HG03135 (cell line): ENCODE data around the gene CACNA1D.
"Not testable (repeated sequence)": the region's sequence is repeated elsewhere in the genome, so short reads cannot be mapped to it uniquely, and the experiment has no call there.

ENCODE experiments used
- ATAC-seq: cut with Tn5 transposase; IDR thresholded peaks from one replicate; pipeline ENCODE4 v1.9.1; 2021; ENCODE audit warnings: mild to moderate bottlenecking, moderate library complexity; ENCODE audit not compliant: unreplicated experiment

CACNA1D gene

DNA sequence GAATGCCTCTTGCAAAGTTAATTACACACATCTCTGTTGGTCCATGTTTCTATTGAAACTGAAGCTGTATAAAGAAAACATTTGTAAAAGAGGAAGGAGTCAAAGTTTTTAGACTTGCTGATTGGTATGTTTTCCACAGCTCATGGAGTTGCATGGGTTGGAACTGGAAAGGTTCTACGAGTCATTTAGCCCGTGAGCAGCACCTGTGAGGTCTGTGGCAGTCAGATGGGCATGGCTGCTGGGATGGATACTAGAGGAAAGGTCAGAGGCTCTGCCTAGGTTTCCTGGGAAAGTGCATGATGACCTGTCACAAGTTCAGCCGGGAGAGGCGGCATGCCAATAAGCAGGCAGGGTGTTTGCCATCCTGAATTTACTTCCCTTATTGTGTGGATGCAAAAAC, 155.4 kb downstream of the CACNA1D start:
- ATAC-seq = no peak

DNA sequence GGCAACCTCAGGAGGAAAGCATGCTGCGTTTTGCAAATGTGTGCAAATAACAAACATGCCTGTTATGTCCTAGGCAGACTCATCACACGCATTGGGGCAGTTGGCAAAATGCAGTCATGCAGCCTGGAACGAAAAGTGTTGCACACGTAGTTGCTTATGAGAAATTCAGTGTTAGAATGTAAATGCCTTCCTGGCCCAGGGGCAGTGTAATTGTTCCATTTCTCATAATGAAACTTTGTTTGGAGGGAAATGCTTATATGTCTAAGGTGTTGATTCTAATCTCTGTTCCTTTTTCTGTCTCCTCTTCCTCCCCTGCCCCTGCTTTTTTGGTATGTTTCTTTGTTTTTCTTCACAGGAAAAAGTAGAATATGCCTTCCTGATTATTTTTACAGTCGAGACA, 156.0 kb downstream of the CACNA1D start:
- ATAC-seq = peak; percentile 59

DNA sequence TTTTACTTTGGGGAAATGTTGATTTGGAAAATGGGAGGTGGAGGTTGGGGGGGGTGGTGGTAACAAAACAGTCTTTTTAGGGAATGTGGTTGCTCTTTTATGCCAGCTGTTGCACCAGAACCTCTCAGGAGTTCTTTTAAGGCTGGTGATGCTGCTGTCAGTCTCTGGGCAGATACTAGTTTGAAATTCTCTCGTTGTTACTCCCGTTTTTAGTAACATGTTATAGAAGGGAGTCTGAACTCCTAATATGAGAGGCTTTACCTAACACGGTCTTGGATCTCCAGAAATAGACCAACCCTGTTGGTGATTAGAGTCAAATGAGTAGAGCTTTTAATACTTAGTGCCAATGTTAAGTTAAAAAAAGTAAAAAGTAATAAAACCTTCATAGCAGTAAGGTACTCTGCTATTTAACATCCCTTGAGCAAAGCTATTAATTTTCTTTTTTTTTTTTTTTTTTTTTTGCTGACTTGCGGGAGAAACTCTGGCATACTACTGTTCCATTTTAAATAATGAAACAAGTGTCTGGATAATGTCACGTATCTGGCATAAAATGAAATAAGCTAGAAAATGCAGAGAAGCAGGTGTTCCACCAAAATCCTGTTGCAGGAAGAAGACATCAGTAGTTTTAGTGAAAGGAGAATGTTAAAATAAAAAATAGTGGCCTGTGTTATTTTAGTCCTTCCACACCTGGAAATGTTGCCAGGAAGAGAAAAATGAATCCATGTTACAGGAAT, 156.7 kb downstream of the CACNA1D start:
- ATAC-seq = no peak

DNA sequence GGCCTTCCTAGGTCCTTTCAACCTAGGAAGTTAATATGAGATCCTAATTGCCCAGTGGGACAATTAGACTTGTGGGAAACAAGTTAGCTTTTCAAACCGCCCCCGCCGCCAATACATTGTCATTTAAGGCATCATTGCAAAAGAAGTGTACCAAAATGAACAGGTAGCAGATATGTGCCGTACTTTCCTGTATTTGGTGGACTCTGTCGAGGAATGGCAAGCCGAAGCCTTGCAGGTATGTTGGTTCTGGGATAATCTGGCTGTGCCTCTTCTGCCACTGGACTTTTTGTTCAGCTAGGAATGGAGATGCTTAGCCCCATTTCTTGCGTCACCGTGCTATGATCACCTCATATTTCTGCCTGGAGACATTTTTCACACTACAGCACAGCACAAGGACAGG, 157.5 kb downstream of the CACNA1D start:
- no peak for ATAC-seq

DNA sequence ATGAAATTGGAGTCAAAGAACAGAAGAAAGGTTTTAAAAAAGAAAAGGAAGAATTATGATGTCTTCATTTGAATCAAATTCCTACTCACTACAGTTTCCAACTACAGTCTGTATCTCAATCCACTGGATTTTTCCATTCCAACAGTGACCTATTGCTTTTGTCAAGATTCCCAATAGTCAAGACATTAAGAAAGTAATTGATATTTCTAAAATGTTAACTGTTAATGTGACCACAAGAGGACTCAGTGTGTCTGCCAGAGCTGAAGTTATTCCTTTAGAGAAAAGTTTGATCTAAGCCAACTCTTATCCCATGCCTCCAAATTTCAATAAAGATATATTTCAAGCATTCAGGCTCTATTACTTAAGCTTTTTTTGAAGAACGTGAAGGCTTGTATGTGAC, 163.2 kb downstream of the CACNA1D start:
- no peak for ATAC-seq

DNA sequence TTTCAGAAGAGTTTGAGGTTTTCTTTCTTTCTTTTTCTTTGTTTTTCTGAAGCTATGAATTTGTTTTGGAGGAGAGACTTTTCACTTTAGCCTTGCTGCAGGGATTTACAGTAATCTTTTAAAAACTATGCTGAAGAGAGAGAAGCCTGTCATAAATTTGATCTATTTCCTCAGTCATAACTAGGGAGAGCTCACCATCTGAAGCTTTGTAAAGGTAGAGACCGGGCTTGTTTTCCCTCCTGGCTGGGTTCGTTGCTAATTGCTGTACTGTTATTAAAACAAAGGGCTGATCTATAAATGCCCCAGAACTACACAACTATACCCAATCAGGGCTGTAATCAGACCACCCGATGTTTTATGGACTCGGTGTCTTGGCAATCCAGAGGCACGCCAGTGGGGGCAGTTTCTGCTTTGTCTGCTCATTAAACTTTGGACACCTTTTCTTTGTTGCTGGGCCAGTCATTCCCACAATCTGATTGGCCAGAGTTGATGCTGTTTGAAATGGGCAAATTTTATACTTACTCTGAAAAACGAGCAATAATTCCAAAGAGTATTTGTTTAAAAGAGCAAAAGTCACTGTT, 164.3 kb downstream of the CACNA1D start:
- no peak for ATAC-seq

DNA sequence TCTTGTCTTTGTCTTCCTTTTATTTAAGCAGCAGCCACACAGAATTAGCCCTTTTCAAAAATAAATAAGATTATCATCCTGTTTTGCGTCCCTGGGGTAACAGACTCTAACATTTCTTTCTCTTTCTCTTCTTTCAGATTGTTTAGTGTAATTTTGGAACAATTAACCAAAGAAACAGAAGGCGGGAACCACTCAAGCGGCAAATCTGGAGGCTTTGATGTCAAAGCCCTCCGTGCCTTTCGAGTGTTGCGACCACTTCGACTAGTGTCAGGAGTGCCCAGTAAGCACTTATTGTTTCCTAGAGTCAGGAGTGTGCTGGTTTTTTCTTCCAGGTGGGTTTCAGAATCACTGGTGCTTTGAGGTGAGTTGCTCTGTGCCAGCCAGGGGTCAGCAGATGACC, 165.6 kb downstream of the CACNA1D start:
- no peak for ATAC-seq

DNA sequence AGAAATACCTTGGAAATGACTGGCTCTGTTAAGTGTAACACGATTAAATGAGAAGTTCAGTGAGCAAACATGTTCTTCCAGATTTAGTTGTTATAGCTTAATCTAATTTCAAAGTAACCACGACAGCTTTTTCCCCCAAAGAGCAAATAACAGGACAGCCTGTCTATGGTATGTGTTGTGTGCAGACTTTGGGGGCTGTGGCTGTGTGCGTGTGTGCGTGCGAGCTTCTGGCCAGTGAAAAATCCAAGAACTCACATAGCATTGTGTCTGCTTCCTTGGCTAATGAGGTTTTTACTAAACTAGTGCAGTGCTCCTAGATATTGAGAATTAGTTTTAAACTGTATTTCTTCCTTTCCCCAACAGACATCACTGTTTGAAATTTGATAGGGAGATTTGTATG, 167.1 kb downstream of the CACNA1D start:
- no peak for ATAC-seq

DNA sequence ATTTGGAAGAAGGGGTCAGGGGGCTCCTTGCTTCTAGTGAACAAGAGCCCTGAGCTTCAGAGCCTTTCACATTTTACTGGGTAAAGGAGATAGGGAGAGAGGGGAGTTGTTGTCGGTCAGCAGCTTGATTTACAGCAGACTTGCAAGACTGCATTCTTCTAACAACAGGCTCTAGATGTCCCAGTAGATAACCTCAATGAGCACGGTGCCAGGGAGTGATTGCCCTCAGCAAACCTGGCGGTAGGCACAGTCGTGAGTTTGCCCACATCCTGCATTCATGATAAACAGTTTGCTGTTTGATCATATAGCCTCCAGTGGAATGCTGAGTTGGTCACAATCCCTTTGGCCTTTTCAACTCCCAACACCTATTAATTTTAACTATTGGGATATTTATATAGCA, 170.4 kb downstream of the CACNA1D start:
- not testable (repeated sequence) for ATAC-seq

DNA sequence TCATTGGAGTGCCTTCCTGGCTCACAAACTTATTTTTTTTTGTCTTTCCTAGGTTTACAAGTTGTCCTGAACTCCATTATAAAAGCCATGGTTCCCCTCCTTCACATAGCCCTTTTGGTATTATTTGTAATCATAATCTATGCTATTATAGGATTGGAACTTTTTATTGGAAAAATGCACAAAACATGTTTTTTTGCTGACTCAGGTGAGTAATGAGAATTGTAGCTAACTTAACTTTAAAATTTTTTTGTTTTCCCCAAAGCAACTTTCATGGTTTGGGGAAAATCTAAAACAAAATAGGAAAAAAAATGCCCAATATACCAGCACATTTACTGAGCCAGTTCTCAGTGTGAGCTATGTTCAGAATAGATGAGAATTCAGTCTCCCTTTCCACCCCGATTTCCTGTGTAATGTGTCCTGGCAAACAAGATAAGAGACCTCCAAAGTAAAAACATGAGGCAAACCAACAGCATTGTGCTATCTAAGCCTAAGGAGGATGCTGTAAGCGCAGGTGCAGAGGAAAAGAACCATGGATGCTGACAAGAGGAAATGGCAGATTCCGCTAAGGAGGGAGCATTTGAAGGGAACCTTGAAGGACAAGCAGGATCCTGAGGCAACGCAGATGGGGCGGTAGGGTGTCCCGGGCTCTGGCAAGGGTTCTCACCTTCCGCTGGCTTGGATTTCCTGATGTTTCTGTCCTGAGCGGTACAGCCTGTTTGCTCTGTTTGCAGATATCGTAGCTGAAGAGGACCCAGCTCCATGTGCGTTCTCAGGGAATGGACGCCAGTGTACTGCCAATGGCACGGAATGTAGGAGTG, 171.4 kb downstream of the CACNA1D start:
- no peak for ATAC-seq

DNA sequence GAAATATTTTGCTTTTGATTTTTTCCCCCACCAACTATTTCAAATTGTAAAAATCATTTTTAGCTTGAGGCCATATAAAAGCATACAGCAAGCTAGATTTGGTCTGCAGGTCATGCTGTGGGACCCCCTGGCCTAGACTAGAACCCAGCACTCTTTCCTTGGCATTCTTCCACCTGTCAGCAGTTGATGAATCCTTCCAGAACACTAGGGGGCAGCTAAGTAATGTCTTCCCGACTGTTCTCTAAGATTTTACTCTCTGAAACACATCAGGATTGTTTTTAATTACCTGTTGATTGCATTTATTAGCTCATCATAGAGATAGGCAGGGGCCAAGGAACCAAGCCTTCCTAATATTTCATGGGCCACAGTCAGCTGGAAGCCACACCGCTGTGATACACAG, 174.5 kb downstream of the CACNA1D start:
- ATAC-seq = no peak

DNA sequence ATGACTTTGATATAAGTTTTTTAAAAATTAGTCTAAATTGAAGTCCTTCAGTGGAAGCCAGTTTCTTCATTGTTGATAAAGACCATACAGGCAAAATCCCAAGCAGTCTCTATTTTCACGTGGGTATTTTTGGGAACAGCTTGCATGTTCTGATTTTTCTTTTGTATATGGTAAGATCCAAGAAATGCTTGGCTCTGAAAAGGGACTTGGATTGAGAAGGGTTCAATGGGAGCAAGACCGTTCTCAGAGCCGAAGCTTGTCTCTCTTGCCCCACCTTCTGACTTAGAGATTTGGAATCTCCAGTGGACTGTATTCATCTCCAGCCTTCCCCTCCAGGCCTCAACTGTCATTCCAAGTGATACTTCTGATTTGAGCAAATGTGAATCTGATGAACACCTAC, 176.3 kb downstream of the CACNA1D start:
- no peak for ATAC-seq

DNA sequence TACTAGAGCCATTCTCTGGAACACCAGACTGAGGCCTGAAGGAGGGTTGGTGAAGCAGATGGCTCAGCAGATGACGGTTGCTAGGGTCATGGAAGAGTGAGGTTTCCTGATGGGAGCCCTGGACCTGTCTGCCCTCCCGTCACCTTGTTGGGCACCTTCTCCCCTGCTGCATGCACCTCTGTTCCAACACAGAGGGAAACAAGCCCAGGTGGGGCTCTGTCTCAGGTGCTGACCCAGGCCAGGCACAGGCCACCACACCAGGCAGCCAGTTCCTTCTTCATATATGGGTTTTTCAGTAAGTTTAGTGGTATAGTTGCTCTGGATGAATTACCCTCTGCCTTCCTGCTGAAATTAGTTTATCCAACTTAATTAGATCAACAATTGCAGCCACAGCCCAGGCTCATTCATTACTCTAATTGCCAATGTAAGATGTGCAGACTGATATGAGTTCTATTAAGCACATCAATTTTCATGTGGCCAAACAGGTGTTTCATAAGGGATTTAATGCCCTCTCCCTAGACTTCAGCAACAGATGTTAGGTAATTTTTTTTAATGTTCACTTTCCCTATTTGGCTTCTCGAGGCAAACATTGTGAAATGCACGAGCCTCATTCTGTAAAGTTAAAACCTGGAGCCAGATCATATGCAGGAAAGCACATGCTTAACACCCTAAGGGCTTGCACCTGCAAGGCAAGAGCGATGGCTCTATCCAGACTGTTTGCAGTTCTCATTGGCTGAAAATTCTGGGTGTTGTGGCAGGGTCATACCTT, 177.0 kb downstream of the CACNA1D start:
- ATAC-seq = no peak

DNA sequence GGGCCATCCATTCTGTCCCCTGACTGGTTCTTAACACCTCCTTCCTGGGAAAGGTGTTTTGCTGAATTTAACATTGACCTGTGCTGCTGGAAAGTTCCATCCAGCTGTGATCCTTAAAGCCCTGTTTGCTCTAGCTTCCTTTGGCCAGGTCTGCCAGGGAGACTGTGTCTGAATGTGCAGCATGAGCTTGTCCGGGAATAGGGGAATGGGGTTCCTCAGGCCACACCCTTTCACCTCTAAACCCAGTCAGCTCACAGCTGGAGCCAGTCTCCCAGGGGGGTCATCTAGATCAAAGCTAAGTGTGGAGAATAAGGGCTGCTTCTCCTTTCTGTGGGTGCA, 177.5 kb downstream of the CACNA1D start:
- no peak for ATAC-seq

DNA sequence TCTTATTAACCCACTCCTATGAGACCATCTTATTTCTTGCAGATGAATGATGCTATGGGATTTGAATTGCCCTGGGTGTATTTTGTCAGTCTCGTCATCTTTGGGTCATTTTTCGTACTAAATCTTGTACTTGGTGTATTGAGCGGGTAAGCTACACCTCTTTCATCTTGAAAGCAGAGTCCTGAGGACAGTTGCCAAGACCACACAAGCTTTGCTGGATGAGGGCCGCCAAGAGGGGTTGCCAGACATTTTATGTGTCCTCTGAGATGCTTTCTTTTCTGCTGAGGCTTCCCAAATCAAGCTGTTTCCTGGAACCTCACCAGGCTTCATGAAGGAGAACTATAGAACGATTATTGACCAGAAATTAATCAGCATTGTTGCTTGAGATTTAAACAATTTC, 178.6 kb downstream of the CACNA1D start:
- ATAC-seq = no peak

DNA sequence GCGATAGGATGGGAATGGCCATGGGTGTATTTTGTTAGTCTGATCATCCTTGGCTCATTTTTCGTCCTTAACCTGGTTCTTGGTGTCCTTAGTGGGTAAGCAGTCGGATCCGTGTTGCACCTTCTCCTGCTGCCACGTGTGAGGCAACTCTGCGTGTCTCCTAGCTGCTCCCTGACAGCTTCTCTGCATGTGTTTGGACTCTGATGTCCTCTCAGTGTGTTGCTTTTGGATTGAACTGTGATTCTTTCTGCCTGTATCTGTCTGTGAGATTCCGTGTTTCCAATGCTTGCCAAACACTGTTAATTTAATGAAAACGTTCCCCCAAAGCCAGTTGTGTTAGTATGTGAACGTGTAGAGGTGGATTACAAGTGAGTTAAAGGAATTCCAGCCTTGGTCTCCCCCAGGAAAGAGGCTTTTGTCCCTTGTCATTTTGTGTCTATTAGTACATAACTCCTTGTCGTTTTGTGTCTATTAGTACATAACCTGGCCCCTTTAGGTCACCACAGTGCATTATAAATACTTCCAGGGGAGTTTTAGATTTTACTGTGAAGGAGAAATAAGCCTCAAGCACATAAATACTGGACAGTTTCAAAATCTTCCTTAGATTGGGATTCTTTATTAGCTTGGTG, 179.4 kb downstream of the CACNA1D start:
- no peak for ATAC-seq

DNA sequence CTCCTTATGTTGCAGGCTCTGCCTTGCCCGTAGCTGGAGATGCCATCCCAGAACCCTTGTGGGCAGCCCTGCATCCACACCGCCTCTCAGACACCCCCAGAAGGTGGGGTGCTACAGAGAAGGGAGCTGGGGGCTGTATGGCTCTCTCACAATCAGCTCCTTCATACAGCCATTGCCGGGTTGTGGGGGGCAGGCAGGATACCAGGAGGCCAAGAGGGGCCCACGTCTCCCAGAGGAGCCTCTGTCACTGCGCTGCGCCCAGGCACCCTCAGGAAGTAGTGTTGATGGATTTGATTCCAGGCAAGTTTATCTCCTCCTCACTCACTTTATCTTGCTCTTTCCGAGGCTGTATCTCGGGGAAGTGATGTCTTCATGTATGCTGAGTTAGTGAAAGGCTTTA, 180.2 kb downstream of the CACNA1D start:
- no peak for ATAC-seq

DNA sequence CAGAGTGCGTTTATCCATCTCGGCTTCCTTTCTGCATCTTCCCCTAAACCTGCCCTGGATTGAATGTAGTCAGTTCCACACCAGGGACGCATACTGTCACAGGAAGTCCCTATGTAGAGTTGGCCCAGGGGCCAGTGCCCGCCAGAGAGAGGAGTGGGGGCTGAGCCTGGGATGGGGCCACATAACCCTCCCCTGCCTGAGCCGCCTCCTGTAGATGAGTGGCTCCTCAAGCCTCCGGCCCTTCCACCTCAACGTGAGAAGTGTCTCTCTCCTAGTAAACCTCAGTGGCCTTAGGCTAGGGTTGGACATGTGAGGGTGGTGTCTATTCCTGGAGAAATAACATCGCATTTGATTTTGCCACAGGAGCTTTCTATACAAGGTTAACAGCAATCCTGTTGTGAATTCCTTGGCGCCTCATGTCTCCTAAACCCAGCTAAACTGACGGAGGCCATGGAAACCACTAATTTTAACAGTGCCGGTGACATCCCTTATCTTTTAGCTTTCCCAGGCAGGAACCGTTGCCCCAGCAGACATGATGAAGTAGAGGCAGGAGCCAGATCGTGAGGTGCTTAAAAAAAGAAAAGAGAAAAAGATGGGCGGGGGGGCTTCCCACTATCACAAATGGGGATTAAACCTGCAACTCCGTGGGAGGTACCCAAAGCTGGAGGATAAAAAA, 180.7 kb downstream of the CACNA1D start:
- no peak for ATAC-seq

DNA sequence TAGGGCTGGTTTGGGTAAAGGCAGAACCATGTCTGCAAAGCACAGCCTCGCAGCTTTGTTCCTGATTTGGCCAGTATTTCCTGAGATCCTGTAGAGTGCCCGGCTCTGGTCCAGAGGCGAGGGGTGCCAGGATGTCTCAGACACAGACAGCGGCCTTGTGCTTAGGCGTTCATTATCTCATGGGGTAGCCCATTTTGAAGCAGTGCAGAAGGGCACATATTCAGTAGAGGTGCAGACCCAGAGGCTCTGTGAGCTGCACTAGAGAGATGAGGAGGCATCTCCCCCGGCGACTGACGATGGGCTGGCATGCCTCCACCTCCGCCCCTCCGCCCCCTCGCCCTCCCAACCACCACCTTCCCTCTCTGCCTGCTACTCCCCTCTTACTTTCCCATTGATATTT, 181.5 kb downstream of the CACNA1D start:
- ATAC-seq = no peak

DNA sequence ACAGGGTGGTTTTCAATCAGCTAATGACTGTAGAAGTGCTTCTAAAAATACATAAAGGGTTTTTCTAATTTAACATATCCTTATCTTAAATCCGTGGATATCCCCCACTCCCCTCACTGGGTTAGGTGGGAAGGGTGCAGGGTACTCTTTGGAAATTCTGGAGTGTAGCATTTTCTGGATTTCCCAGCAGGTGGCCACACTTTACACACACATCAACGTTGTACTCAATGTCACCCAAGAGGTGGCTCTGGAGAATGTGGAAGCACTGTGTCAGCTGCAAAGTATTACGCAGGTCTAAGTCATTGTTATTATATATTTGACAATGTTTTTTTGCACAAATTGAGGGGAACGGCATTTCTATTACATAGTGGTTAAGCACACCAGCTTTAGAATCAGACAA, 183.0 kb downstream of the CACNA1D start:
- ATAC-seq = no peak
